ENCODE data around the gene SEMA5A. TPM values are rescaled to one million over a fixed set of nuclear protein-coding genes. Genes with fewer than 3 reads are reported as not detected.

Gene SEMA5A
- total RNA-seq, 1 experiment from 2014 or later, result 15.9 TPM

- Histone ChIP-seq H3K4me3 (no peak overlapping the region), H3K4me1 (replicated peaks) (no peaks in the 10 kb centered on the region), H3K36me3 (no peaks in the 10 kb centered on the region), H3K9me3 (replicated peaks) (no peaks in the 10 kb centered on the region), H3K27me3 (replicated peaks) (no peaks in the 10 kb centered on the region), H3K27ac (no peak overlapping the region)
- no peak for DNase-seq (ENCODE audit: low read depth in 1 of 2, low spot score in 2 of 2)
Observed at GRCh38 chr5:9295466-9295801, 250.4 kb downstream of the SEMA5A start.

GRCh38 chr5:9294793-9295465 lies 250.9 kb downstream of the SEMA5A start:
- Histone ChIP-seq H3K4me3 (no peak overlapping the region), H3K4me1 (replicated peaks) (no peaks in the 10 kb centered on the region), H3K36me3 (no peaks in the 10 kb centered on the region), H3K9me3 (replicated peaks) (no peaks in the 10 kb centered on the region), H3K27me3 (replicated peaks) (no peaks in the 10 kb centered on the region), H3K27ac (no peak overlapping the region)
- DNase-seq (ENCODE audit: low read depth in 1 of 2, low spot score in 2 of 2), result no peak

GRCh38 chr5:9288234-9288633 lies 257.6 kb downstream of the SEMA5A start:
- no peaks in the 10 kb centered on the region for H3K36me3 ChIP-seq
- no peak overlapping the region for H3K4me3 ChIP-seq
- no peak overlapping the region for H3K27ac ChIP-seq
- no peaks in the 10 kb centered on the region for H3K9me3 ChIP-seq (replicated peaks)
- DNase-seq (ENCODE audit: low read depth in 1 of 2, low spot score in 2 of 2), result no peak
- no peaks in the 10 kb centered on the region for H3K27me3 ChIP-seq (replicated peaks)
- peaks cover 21% of the 10 kb centered on the region for H3K4me1 ChIP-seq (replicated peaks)

GRCh38 chr5:9284781-9285307 lies 261.0 kb downstream of the SEMA5A start:
- Histone ChIP-seq H3K4me1 (replicated peaks) (peaks cover 24% of the 10 kb centered on the region), H3K4me3 (no peak overlapping the region), H3K27ac (peak overlapping the region; percentile 11), H3K36me3 (no peaks in the 10 kb centered on the region), H3K27me3 (replicated peaks) (no peaks in the 10 kb centered on the region), H3K9me3 (replicated peaks) (no peaks in the 10 kb centered on the region)
- DNase-seq (ENCODE audit: low read depth in 1 of 2, low spot score in 2 of 2), result peak in 1 of 2 experiments; percentile 64

GRCh38 chr5:9284272-9284671 lies 261.6 kb downstream of the SEMA5A start:
- Histone ChIP-seq H3K27ac (no peak overlapping the region; the same call in 1 of the 2 replicates), H3K4me3 (no peak overlapping the region)

GRCh38 chr5:9283473-9283872 lies 262.4 kb downstream of the SEMA5A start:
- Histone ChIP-seq H3K4me3 (no peak overlapping the region), H3K36me3 (no peaks in the 10 kb centered on the region), H3K9me3 (replicated peaks) (0 out of 2 replicates have a peak, but pooled peaks cover 2% of the 10 kb centered on the region), H3K27ac (no peak overlapping the region), H3K4me1 (replicated peaks) (peaks cover 24% of the 10 kb centered on the region), H3K27me3 (replicated peaks) (no peaks in the 10 kb centered on the region)
- DNase-seq (ENCODE audit: low read depth in 1 of 2, low spot score in 2 of 2), result no peak

More at GRCh38 chr5:9284272-9284671, 261.6 kb downstream of the SEMA5A start:
- DNase-seq (ENCODE audit: low read depth in 1 of 2, low spot score in 2 of 2), result no peak
- Histone ChIP-seq H3K27me3 (replicated peaks) (no peaks in the 10 kb centered on the region), H3K9me3 (replicated peaks) (no peaks in the 10 kb centered on the region), H3K4me1 (replicated peaks) (peaks cover 24% of the 10 kb centered on the region), H3K36me3 (no peaks in the 10 kb centered on the region)

- DNase-seq (ENCODE audit: low read depth in 1 of 2, low spot score in 2 of 2), result no peak
Observed at GRCh38 chr5:9283021-9283420, 262.9 kb downstream of the SEMA5A start.

GRCh38 chr5:9282211-9282610 lies 263.7 kb downstream of the SEMA5A start:
- Histone ChIP-seq H3K4me3 (no peak overlapping the region), H3K9me3 (replicated peaks) (0 out of 2 replicates have a peak, but pooled peaks cover 6% of the 10 kb centered on the region), H3K36me3 (no peaks in the 10 kb centered on the region), H3K27ac (no peak overlapping the region), H3K27me3 (replicated peaks) (no peaks in the 10 kb centered on the region), H3K4me1 (replicated peaks) (peaks cover 24% of the 10 kb centered on the region)
- DNase-seq (ENCODE audit: low read depth in 1 of 2, low spot score in 2 of 2), result no peak

More at GRCh38 chr5:9283021-9283420, 262.9 kb downstream of the SEMA5A start:
- Histone ChIP-seq H3K27ac (no peak overlapping the region), H3K9me3 (replicated peaks) (0 out of 2 replicates have a peak, but pooled peaks cover 6% of the 10 kb centered on the region), H3K4me1 (replicated peaks) (peaks cover 24% of the 10 kb centered on the region), H3K36me3 (no peaks in the 10 kb centered on the region), H3K4me3 (no peak overlapping the region), H3K27me3 (replicated peaks) (no peaks in the 10 kb centered on the region)

GRCh38 chr5:9279774-9280173 lies 266.1 kb downstream of the SEMA5A start:
- H3K36me3 ChIP-seq, result no peaks in the 10 kb centered on the region
- no peak overlapping the region for H3K4me3 ChIP-seq
- H3K27ac ChIP-seq, result no peak overlapping the region
- H3K9me3 ChIP-seq (replicated peaks), result 0 out of 2 replicates have a peak, but pooled peaks cover 6% of the 10 kb centered on the region
- no peak for DNase-seq (ENCODE audit: low read depth in 1 of 2, low spot score in 2 of 2)
- no peaks in the 10 kb centered on the region for H3K27me3 ChIP-seq (replicated peaks)
- peaks cover 16% of the 10 kb centered on the region for H3K4me1 ChIP-seq (replicated peaks)

GRCh38 chr5:9278921-9279603 lies 266.8 kb downstream of the SEMA5A start:
- Histone ChIP-seq H3K4me1 (replicated peaks) (peaks cover 9% of the 10 kb centered on the region), H3K27me3 (replicated peaks) (no peaks in the 10 kb centered on the region), H3K4me3 (no peak overlapping the region), H3K36me3 (no peaks in the 10 kb centered on the region), H3K27ac (no peak overlapping the region), H3K9me3 (replicated peaks) (0 out of 2 replicates have a peak, but pooled peaks cover 6% of the 10 kb centered on the region)
- DNase-seq (ENCODE audit: low read depth in 1 of 2, low spot score in 2 of 2), result no peak

- H3K27me3 ChIP-seq (replicated peaks), result no peaks in the 10 kb centered on the region
- peak; percentile 79 to 80 for DNase-seq (ENCODE audit: low read depth in 1 of 2, low spot score in 2 of 2)
- peaks cover 52% of the 10 kb centered on the region for H3K4me1 ChIP-seq (replicated peaks)
- no peak overlapping the region for H3K4me3 ChIP-seq
- H3K36me3 ChIP-seq, result no peaks in the 10 kb centered on the region
- H3K9me3 ChIP-seq (replicated peaks), result no peaks in the 10 kb centered on the region
- peak overlapping the region; percentile 85 for H3K27ac ChIP-seq
Observed at GRCh38 chr5:9269014-9269413, 276.9 kb downstream of the SEMA5A start.

GRCh38 chr5:9268226-9268625 lies 277.6 kb downstream of the SEMA5A start:
- DNase-seq (ENCODE audit: low read depth in 1 of 2, low spot score in 2 of 2), result peak; percentile 76 to 88
- Histone ChIP-seq H3K27me3 (replicated peaks) (no peaks in the 10 kb centered on the region), H3K4me1 (replicated peaks) (peaks cover 52% of the 10 kb centered on the region), H3K4me3 (no peak overlapping the region), H3K36me3 (no peaks in the 10 kb centered on the region), H3K27ac (peak overlapping the region; percentile 85), H3K9me3 (replicated peaks) (no peaks in the 10 kb centered on the region)

GRCh38 chr5:9265441-9266287 lies 280.2 kb downstream of the SEMA5A start:
- no peaks in the 10 kb centered on the region for H3K27me3 ChIP-seq (replicated peaks)
- peaks cover 52% of the 10 kb centered on the region for H3K4me1 ChIP-seq (replicated peaks)
- peak overlapping the region; percentile 85 for H3K27ac ChIP-seq
- H3K36me3 ChIP-seq, result no peaks in the 10 kb centered on the region
- peak; percentile 99 for DNase-seq (ENCODE audit: low read depth in 1 of 2, low spot score in 2 of 2)
- H3K9me3 ChIP-seq (replicated peaks), result no peaks in the 10 kb centered on the region
- no peak overlapping the region for H3K4me3 ChIP-seq
